GM12874 (cell line): ENCODE data around the gene CD82.

Experiments used
- TF ChIP-seq, protein P1 (sequence below): IDR thresholded peaks from 2 replicates; pipeline ENCODE4 v1.5.1; 2011; ENCODE audit warnings: low read depth, mild to moderate bottlenecking, control low read depth, low read length, moderate library complexity; ENCODE audit not compliant: insufficient read depth

Gene CD82, protein sequence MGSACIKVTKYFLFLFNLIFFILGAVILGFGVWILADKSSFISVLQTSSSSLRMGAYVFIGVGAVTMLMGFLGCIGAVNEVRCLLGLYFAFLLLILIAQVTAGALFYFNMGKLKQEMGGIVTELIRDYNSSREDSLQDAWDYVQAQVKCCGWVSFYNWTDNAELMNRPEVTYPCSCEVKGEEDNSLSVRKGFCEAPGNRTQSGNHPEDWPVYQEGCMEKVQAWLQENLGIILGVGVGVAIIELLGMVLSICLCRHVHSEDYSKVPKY

DNA sequence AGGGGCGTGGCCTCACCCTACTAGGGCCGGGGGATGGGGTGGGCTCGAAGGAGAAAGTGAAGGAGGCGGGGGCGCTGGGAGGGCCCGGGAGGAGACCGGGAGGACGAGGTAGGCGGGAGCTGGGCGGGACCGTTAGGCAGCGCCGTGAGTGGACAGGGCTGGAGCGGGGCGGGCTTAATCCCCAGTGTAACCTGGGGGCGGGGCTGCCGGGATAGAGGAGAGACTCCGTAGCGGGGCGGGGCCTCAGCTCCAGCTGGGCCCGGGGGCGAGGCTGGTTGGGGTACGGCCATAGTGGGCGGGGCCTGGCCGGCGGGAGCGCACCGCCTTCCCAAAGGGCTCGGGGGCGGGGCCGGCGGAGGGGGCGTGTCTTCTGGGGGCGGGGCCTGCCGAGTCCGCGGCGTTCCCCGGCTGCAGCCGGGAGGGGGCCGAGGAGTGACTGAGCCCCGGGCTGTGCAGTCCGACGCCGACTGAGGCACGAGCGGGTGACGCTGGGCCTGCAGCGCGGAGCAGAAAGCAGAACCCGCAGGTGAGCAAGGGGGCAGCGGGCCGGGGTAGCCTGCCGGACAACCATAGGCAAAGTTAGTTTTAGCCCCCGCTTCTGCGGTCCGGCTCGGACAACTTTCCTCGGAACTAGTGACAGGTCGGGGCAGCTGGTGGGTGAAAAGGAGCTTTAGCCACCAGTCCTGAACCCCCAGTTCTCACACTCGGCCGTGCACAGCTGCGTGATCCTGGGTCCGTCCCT is at the start of gene CD82:
TSS of gene CD82 (plus strand) at position 453 of the 742 bp plus-strand sequence. CDS start 29,000 bp downstream, outside the sequence.
- TF ChIP-seq, protein P1, sequence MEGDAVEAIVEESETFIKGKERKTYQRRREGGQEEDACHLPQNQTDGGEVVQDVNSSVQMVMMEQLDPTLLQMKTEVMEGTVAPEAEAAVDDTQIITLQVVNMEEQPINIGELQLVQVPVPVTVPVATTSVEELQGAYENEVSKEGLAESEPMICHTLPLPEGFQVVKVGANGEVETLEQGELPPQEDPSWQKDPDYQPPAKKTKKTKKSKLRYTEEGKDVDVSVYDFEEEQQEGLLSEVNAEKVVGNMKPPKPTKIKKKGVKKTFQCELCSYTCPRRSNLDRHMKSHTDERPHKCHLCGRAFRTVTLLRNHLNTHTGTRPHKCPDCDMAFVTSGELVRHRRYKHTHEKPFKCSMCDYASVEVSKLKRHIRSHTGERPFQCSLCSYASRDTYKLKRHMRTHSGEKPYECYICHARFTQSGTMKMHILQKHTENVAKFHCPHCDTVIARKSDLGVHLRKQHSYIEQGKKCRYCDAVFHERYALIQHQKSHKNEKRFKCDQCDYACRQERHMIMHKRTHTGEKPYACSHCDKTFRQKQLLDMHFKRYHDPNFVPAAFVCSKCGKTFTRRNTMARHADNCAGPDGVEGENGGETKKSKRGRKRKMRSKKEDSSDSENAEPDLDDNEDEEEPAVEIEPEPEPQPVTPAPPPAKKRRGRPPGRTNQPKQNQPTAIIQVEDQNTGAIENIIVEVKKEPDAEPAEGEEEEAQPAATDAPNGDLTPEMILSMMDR = peak; percentile 42

DNA sequence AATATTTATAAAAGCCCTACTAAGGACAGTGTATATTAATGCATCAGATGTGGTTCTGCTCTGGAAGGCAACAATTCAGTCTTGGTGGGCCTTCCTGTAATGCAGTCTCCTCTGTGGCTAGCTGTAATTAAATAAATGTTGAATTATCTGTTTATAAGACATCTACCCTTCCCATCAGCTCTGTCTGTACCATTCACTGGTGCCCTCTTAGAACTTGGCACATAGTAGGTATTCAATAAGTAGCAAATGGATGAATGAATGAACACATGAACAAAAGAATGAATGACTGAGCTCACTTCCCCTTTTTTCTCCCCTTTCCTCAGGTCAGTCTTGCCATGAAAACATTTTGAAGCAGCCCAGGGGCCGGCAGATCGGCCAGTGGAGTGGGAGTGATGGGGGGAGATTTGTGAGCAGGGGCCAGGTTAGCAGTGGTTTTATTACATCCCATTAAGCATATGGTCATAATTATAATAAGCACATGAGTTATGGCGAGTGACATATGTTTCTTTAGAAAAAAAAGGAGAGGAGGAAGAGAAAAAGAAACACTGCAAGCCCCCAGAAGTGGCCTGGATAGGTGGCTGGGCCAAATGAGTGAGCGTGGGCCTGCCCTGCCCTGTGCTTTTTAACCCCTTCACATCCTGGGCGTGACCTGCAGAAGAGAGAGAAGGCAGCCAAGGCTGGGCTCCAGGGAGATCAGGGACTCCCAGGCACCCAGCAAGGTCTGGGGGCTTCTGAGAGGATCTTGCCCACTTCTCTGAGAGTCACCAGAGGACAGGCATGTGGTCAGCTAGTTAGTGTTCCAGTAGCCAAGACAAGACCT is 48.6 kb upstream of the CD82 start:
- TF ChIP-seq, protein P1 = no peak

DNA sequence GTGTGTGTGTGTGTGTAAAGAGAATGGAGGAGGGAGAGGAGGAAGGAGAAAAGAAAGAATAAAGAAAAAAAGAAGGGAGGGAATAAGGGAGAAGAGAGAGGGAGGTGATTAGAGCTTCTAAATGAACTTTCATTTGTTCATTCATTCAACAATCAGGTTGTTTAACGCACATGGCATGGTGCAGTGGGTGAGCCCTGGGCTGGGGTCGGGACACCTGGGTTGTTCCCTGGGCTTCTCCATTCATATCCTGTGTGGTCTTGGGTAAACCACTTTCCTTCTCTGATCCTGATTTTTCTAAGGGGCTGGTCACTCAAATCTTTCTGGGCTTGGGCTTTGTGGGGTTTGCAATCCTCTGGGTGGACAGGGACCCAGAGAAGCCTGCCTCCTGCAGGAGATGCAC is 47.9 kb upstream of the CD82 start:
- TF ChIP-seq, protein P1 = no peak

DNA sequence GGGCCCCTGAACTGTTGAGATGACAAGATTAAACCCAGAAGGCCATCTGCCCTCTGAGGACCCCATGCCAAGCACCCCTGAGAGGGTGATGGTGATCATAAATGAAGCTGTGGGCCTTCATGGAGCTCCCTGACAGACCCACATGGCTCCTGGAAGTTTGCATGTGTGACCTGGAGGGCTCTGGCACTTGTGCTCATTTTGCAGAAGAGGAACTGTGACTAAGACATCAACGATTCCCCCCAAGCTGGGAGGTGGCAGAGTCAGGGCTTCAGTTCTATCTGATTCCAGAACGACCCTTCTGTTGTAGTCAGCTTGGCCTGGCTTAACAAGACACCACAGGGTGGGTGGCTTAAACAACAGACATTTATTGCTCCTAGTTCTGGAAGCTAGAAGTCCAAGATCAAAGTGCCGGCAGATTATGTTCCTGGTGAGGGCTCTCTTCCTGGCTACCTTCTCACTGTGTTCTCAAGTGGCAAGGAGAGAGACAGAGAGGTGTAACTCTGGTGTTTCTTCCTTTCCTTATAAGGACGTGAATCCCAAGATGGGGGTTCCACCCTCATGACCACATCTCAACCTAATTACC is 46.4 kb upstream of the CD82 start:
- TF ChIP-seq, protein P1 = no peak

DNA sequence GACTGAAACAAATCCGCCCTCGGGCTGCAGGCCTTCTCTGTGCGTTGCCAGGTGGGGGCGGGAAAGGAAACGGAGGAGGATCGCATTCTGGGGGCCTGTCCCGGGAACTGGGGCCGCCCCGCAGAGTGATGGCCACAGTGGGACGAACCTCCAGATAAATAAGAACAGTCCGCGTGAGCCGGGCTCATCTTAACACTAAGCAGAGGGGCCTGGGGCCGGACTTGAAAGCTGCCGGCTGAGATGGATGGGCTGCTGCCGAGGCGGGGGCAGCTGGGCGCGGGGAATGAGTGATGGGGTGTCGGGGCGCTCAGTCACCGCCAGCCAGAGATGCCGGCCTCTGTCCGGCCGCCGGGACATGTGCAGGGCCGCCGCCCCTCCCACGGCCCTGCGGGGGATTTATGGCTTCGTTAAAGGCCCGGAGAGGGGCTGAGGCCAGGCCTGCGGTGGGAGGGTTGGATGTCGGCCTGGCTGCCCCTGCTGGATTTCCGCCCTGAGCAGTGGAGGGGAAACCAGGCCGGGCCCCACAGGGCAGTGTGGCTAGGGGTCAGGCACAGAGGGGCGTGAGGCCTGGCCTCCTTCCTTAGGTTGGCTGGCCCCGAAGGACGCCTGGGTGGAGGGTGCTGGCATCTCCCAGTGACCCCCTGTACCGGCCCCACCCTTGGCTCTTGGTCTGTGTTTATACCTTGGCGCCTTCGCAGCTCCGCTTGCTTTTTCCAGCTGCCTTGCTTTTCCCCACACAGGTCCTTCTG is 45.3 kb upstream of the CD82 start:
- TF ChIP-seq, protein P1 = no peak

DNA sequence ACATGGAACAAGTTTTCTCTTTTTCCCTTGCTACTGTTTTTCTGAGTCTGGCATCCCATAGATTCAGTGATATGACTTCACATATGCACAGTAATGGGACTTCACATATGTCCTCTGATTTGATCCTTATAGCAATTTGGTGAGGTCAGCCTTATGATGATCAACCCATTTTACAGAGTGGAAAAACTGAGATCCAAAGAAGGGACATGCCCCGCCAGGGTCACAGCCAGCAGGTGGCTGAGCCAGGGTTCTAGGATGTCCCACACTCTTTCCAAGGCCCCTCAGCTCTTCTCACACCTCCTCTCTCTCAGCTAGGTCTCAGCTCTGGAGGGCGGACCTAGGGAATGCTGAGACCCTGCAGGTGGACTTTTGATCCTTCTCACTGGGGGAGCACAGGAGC is 44.3 kb upstream of the CD82 start:
- TF ChIP-seq, protein P1 = no peak
